Mucosa of descending colon (tissue), 3 donors: ENCODE results near the gene LETM1. TPM values are rescaled to one million over a fixed set of nuclear protein-coding genes. Genes with fewer than 3 reads are reported as not detected.

Source experiments
- ATAC-seq: fragments of 200-7000 bp; cut with Tn5 transposase; one replicate; pipeline ENCODE4 v1.9.1; 2020; ENCODE audit warnings: mild to moderate bottlenecking, moderate library complexity
- DNase-seq, 3 donors: peaks; one replicate each; pipeline ENCODE4 v3.0.0-alpha.2; 2020
- H3K36me3 ChIP-seq: fragments of 200-600 bp; one replicate; pipeline ENCODE4 v1.8.0; 2021; ENCODE audit warnings: low read depth, mild to moderate bottlenecking
- H3K4me1 ChIP-seq: fragments of 200-600 bp; one replicate; pipeline ENCODE4 v1.8.0; 2021; ENCODE audit warnings: low read depth, mild to moderate bottlenecking
- H3K4me3 ChIP-seq: fragments of 200-600 bp; one replicate; pipeline ENCODE4 v1.8.0; 2021; ENCODE audit warnings: mild to moderate bottlenecking
- H3K9me3 ChIP-seq: fragments of 200-600 bp; one replicate; pipeline ENCODE4 v1.8.0; 2021; ENCODE audit warnings: mild to moderate bottlenecking
- CTCF ChIP-seq: fragments of 200-600 bp; IDR thresholded peaks from one replicate; pipeline ENCODE4 v1.8.0; 2022; ENCODE audit warnings: antibody characterized with exemption, mild to moderate bottlenecking
- intact Hi-C, 2 donors: fragments of 100-400 bp; cut with DNase I in 1 of 2; cut with micrococcal nuclease in 1 of 2; formaldehyde crosslinking; loops; one replicate each; pipeline versions ENCODE4 v1.11.0 to v1.11.1; 2022; cut with DNase I, micrococcal nuclease
- total RNA-seq, 3 donors: library from RNA; stranded (reverse); fragmentation: NEBNext Ultra II Directional in 2 of 3; extraction: Animal tissue kit (Norgen Biotek cat#: 25700) in 2 of 3; gene quantifications; one replicate each; pipeline versions ENCODE4 v1.2.1 to v1.2.4, GENCODE V29; 2021 to 2023
- donor health status: DM: no; HTN: no; CAD: no; lungs with moderate emphysema.
- donor health status: DM: no; HTN: no; CAD: no.
- donor health status: DM: no; HTN: yes; CAD: no.

The LETM1 gene
- total RNA-seq, 3 donors from 2014 or later = 85.5 to 160 (median 133) TPM

- ATAC-seq = no peak
- Histone ChIP-seq H3K36me3 (no peaks in the 10 kb centered on the region), H3K9me3 (no peaks in the 10 kb centered on the region), H3K4me1 (peaks cover 21% of the 10 kb centered on the region), H3K4me3 (no peak overlapping the region)
- TF ChIP-seq CTCF = no peak
- intact Hi-C loops = no loop called here
- DNase-seq = no peak
Observed at GRCh38 chr4:1796486-1797204, 59.3 kb downstream of the LETM1 start.

GRCh38 chr4:1795299-1796195, 60.4 kb downstream of the LETM1 start:
- no peaks in the 10 kb centered on the region for H3K36me3 ChIP-seq
- H3K4me3 ChIP-seq = peak overlapping the region; percentile 50
- DNase-seq (peak; percentile 78 to 86 (median 82)), ATAC-seq (peak; percentile 71)
- TF ChIP-seq CTCF = no peak
- no peaks in the 10 kb centered on the region for H3K9me3 ChIP-seq
- H3K4me1 ChIP-seq = peaks cover 21% of the 10 kb centered on the region
- intact Hi-C loops = no loop called here

- Histone ChIP-seq H3K4me3 (peak overlapping the region; percentile 50), H3K9me3 (no peaks in the 10 kb centered on the region), H3K36me3 (no peaks in the 10 kb centered on the region), H3K4me1 (peaks cover 21% of the 10 kb centered on the region)
- no peak for TF ChIP-seq CTCF
- intact Hi-C loops = no loop called here
- DNase-seq (no peak), ATAC-seq (peak; percentile 33)
Observed at GRCh38 chr4:1794809-1795298, 61.1 kb downstream of the LETM1 start.

GRCh38 chr4:1793940-1794808, 61.8 kb downstream of the LETM1 start:
- intact Hi-C loops = no loop called here
- Histone ChIP-seq H3K9me3 (no peaks in the 10 kb centered on the region), H3K4me1 (peaks cover 21% of the 10 kb centered on the region), H3K4me3 (peak overlapping the region; percentile 50), H3K36me3 (no peaks in the 10 kb centered on the region)
- peak; percentile 12 for ATAC-seq
- DNase-seq = peak in 2 of 3 donors; percentile 39 to 59
- no peak for TF ChIP-seq CTCF

- Histone ChIP-seq H3K36me3 (no peaks in the 10 kb centered on the region), H3K4me1 (peaks cover 21% of the 10 kb centered on the region), H3K9me3 (no peaks in the 10 kb centered on the region), H3K4me3 (peak overlapping the region; percentile 50)
- intact Hi-C loops = no loop called here
- ATAC-seq = peak; percentile 46
- DNase-seq = peak in 2 of 3 donors; percentile 73 to 80
- TF ChIP-seq CTCF = no peak
Observed at GRCh38 chr4:1793496-1793840, 62.5 kb downstream of the LETM1 start.
